ELR (cell line): ENCODE measurements around the gene DLGAP1.

ENCODE experiments used
- DNase-seq: peaks from one replicate; pipeline ENCODE4 v3.0.0-alpha.2; 2015; ENCODE audit warnings: low read depth

The DLGAP1 gene

DNA sequence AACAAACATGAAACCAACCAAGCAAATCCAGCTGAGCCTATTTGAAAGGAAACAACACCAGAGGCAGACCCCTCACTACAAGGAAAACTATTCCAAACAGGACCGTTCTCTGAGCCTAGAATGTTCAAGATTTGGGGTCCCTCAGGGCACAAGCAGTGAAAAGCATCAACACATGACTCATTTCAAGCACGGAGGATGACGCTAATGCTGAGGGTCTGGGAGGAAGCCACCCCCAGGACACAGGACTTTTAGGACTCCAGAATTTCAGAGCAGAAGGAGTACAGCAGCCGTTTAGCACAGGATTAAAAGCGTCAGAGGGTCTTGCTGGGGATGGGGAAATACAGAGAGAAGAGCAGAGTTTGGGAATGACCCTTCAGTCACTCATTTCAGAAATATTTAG lies 168.9 kb downstream of the DLGAP1 start:
- DNase-seq, result no peak

DNA sequence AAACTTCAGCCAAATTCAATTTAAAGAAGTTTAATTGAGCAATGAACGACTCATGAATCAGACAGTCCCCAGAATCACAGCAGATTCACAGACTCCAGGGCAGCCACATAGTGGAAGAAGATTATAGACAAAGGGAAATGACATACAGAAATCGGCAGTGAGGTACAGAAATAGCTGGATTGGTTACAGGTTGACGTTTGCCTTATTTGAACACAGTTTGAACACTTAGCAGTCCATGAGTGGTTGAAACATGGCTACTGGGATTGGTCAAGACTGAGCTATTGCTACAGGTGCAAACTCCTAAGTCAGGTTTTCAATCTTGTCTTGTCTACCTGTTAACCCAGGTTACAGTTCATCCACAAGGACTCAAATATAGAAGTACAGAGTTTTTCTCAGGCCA lies 169.6 kb downstream of the DLGAP1 start:
- DNase-seq, result no peak

DNA sequence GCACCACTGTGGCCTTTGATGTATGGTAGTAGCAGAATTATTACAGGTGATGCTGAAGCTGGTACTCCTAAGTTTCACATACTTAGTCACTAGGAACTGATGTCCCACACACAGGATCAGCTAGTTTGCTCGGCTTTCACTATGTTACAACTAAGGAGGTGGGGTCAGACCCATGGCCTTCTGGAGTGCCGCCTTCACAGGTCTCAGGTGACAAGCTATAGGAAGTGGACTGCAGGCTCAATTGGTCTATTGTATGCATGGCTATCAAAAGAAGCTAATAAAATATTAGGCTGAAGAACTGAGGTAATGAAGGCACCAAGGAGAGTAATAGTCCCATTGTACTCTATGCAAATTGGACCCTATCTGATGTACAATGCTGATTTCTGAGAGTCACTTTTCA lies 170.6 kb downstream of the DLGAP1 start:
- DNase-seq, result no peak

DNA sequence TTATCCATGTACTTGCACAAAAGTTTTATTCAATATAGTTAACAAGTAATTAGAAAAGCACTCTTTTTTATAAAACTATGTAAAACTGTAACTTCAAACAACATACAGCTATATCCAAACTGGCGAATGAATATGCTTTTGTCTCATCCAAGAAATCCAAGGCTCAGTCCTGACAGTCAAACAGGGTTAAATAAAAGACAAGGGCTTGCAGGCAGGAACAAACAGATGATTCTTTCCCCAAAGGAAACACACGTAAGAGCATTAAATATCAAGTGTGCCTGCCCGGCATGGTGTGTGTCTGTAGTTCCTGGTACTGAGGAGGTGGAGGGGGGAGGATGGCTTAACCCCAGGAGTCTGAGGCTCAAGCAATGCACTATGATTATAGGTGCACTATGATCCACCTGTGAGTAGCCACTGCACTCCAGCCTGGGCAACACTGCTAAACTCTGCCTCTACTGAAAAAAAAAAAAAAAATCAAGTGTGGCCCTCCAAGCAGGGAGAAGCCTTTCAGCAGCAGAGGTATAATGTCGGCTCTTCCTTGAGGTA lies 171.3 kb downstream of the DLGAP1 start:
- no peak for DNase-seq

DNA sequence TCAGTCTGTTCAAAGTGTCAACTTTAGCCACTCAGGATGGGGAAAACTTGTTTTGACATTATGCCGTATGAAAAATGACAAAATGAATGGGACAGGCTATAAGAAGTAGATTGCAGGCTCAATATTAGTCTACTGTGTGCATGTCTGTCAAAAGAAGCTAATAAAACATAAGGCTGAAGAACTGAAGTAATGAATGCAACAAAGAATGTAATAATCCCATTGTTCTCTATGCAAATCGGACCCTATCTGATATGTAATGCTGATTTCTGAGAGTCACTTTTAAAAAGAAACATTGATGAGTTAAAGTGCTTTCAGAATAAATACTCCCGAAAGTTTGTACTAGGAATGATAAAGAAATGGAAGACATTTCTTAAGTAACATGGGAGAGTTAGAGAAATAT lies 172.2 kb downstream of the DLGAP1 start:
- no peak for DNase-seq

DNA sequence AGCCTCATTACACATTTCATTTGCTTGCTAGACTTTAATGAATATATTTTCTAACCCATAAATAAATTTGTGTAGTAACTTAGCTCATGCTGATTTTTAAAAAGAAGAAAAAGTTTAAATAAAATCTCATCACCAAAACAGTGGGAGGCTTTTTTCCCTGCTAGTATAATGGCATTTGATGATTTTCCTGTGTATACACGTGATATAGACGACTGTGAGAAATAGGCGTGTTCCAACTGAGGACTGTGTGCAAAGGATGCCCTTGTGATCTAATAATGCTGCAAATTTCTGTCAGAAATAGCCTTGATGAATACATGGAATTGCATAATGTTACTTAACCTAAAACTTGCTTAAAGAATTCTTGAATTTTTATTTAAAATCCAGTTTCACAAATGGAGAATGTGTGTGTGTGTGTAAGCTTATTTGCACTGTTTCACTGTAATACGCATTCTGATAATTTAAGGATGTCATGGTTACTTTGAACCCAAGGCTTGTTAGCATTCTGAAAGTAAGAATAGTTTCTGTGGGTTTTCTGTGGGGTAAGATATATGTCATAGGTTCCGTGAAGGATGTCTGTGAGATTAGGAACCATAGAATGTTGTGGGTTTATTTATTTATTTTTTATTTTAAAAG lies 178.0 kb downstream of the DLGAP1 start:
- DNase-seq, result no peak

DNA sequence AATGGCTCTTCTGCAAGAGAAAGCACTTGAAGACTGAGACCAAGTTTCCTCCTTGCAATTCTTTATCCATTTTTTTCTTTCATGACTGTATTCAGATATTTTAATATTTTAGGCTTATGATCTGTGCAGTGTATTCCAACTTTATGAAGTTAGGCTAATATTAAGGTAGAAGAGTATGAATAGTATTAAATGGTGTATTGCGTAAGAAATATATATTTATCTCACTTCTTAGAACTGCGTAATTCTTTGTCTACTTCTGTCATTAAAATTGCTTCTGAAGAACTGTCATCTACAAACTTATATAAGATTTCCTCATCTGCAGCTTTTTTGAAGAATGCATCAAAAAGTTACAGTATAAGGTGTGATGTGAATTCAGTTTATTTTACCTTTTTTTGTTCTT lies 183.2 kb downstream of the DLGAP1 start:
- no peak for DNase-seq

DNA sequence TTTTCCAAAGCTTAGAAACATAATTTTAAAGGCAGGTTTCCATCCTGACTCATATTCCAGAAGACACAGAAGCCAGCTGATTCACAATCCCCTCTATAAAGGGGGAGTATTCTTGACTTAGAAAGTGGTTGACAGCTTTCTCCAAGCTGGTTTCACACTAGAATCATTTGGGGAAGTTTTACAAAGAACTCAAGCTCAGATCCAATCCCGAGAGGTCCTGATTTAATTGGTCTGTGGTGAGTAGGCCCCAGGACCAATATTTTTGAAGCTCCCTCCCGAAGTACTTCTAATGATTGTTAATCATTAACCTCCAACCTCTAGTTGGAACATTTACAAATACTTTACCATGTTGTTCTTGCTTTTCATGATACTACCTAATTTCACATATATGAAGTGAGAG lies 184.1 kb downstream of the DLGAP1 start:
- DNase-seq, result no peak

DNA sequence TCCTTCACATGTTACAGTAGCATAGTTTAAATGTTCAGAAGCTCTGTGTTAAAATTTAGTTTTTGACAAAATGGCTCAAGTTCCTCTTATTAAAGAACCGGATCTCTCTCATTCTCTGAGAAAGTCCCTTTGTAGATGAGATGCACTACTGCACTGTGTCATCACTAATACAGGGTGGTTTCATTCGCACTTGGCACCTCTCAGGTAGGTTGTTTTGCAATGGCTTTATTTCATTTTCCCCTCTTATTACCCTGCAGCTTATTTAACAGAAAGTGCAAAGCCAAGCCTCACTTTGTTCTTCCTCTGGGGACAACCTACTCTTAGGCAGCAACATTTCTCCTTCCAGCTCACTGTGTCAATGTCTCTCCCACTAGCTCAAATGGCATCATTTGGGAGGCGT lies 185.1 kb downstream of the DLGAP1 start:
- no peak for DNase-seq

DNA sequence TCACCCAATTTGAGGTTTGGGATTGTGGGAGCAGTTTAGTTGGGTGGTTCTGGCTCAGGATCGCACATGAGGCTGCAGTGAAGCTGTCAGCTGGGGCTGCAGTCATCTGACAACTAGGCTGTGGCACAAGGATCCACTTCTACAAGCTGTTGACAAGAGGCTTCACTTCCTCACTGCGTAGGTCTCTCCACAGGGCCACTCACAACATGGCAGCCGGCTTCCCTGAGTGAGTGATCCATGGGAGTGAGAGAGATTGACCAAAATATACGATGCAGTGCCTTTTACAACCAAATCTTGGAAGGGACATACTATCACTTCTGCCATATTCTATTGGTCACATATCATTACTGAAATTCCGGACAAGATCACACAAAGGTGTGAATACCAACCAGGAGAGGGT lies 187.5 kb downstream of the DLGAP1 start:
- DNase-seq, result no peak

DNA sequence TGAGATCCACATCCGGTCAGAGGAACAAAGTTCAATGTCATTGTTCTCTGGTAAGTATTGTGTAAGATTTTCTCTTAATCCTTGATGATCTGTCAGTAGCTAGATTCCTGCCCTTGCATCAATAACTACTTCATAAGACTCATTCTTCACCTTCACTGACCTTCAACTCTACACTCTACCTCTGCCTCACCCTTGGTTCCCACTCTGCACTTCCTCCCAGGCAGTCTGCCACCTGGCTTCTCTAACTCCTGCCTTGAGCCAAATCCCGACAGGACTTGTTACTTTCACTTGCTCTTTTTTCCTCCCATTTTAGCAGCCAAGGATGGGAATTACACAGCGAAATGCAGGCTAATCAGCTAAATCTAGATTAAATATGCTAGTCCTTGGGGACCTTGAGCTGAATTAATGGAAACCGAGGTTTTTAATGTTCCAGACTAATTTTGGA lies 190.7 kb downstream of the DLGAP1 start:
- no peak for DNase-seq

DNA sequence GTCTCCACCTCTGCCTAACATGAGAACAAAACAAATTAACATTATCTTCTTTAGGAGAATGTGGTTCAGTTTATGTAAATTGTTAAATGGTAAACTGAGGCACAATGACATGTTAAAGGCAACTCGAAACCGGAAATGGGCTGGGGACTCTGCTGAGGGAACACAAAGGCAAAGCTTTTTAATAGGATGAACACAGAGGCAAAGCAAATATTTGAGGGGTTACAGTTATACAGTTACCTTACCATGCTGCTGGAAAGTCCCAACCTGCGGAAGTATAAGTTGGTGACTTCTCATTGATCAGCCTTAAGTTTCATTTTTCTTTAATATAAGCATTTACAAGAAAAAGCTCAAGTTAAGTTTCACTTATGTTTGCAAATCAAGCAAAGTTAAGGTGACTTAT lies 195.0 kb downstream of the DLGAP1 start:
- DNase-seq, result no peak

DNA sequence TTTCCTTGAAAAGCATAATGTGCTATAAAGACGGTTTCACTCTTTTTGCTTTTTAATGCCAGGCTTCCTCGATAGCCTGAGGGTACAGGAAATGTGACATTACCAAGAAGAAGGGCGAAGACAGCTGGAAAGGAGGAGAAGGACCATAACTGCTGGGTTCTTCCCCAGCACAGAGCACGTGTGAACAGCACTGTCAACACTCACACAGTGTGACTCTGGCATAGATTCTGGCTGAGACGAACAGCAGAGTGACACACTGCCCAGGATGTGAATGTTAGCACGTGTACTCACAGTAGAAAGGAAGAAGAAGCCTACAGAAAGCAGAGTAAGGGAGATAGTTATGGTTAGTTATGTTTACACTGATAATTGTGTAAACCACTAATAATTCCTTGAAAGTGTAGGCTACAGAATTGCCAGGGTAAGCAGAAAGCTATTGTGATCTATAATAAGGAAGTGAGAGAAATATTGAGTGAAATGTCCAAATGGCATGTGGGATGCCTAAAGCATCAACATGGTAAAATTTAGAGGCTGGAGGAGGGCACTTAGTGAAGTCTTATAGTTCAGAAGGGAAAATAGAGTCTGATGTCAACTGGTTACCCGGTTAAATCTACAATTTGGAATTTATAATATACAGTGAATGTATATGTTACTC lies 198.2 kb downstream of the DLGAP1 start:
- DNase-seq, result no peak

DNA sequence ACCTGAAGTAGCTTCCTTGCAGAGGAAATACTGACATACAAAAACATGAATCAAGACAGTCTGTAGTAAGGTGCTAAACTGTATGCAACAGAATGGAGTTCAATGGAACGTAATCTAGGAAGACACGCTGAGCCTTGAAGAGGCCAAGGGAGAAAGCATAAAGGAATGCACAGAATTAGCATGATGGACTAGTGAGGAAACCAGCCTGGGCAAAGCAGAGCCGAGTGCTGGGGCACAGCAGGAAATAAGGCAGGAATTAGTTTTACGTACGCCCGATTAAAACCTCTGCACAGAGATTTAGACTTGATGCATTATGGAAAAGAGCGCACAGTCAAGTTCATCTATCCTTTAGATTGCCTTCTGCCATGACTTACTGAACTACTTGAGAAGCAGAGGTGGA lies 200.3 kb downstream of the DLGAP1 start:
- no peak for DNase-seq

DNA sequence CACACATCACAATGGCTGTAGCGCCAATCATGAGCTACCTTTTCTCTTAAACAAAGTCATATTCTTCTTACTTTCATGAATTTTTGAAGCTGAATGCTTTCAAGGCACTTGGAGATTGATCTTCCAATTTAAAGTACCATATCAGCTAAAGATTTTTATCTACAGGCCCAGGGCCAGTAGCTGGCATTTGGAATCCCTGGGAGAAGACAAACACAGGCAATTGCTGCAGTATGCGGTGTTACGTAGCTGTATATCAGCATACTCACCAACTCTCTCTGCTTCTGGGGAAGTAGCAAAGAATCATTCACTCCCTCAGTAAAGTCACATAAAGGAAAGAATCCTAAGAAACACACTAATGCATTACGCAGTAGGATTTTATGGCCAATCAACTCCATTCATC lies 202.3 kb downstream of the DLGAP1 start:
- DNase-seq, result no peak

DNA sequence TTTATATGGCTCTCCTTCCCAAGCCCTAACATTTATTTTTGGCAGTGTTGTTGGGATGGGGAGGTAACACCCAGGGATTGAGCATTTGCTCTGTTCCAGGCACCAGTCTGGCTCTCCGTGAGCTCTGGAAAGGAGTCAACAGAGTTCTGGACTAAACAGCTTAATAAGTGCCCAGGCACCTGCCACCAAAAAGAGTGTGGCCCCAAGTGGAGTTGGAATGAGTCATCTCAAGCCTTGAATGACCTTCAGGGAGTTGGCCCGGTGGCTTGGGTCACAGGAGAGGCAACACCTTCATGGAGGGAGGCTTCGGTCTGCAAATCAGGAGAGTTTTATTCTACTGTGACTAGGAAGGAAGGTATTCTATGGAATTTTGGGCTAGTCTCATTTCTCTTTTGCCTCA lies 203.2 kb downstream of the DLGAP1 start:
- no peak for DNase-seq

DNA sequence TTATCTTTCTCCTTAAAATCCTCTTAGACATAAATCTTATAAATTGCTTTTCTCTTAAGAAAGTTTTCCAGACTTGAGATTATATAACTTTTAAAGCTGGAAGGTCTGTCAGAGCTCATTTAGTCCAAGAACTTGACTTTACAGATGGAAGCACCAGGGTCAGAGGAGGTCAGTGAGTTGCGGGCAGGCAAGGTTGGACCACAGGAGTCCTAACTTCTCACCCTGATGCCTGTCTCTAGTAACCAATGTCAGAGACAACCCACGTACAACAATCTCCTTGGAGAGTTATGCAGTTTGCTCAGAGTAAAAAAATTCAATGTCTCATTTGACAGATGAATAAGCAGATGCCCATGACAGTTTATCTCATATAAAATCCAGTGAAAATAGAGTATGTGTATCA lies 203.9 kb downstream of the DLGAP1 start:
- DNase-seq, result no peak

DNA sequence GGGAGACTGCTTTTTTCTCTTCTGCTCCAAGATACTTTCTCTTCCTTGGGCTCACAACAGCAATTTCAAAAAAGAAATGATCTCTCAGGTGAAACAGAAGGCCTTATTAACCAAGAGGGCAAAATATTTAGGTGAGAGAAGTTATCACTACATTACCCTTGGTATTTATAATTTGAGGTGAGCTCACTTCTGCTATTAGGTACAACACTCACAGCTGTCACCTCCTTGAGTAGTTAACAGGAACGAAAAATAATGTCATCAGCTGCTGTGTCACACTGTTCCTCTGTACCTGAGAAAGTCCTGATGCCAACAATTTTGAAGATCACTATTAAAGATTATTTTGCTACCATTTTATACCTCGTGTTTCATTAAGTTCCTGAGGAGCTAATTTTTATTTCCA lies 205.0 kb downstream of the DLGAP1 start:
- no peak for DNase-seq

DNA sequence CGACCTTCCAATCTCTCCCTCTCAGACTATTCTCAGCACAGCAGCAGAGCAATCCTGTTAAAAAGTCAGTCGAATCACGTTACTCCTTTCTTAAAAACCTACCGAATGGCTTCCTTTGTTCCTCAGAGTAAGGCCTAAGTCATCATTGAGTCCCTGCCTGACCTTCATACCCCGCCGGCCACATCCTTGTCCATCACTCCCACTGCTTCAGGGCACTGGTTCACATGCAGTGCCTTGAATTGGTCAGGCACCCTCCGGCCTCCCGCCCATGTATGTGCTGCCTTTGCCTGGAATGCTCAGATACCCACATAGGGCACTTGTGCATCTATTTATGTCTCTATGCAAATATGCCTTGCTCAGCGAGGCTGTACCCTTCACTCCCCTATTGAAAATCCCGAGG lies 206.4 kb downstream of the DLGAP1 start:
- no peak for DNase-seq

DNA sequence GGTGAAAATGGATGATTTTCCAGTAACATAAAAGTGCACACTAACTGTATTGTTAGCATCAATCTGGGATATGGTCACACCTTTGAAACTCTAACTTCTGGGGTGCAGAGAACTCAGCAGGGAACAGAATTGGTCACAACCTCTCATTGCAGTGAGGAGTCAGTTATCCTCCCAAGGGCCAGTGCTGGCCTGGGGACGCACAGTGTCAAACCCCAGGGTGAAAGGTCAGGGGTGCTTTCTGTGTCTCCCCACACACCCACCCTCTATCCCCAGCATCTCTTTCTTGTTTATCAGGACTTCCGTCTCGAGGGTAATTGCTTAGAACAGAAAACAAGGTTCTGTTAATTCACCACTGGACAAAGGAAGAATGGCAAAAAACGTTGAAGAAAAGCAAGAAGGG lies 208.7 kb downstream of the DLGAP1 start:
- DNase-seq, result no peak

DNA sequence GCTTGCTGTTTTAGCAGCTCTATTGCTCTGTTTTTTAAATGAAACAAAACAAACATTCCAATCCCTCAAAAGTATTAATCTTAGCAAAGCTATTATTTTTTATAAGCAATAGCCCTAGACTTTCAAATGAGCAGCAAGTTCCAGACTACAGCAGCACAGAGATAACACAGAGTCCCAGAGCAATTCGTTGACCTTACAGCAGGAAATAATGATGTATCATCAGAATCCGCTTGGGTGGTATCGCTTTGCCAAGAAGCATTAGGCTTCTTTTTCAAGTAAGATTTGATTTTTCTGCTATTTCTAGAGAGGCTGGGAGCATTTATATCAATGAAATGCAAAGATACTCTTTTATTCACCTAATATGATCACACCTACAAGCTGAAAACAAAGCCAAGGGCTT lies 209.7 kb downstream of the DLGAP1 start:
- DNase-seq, result no peak

DNA sequence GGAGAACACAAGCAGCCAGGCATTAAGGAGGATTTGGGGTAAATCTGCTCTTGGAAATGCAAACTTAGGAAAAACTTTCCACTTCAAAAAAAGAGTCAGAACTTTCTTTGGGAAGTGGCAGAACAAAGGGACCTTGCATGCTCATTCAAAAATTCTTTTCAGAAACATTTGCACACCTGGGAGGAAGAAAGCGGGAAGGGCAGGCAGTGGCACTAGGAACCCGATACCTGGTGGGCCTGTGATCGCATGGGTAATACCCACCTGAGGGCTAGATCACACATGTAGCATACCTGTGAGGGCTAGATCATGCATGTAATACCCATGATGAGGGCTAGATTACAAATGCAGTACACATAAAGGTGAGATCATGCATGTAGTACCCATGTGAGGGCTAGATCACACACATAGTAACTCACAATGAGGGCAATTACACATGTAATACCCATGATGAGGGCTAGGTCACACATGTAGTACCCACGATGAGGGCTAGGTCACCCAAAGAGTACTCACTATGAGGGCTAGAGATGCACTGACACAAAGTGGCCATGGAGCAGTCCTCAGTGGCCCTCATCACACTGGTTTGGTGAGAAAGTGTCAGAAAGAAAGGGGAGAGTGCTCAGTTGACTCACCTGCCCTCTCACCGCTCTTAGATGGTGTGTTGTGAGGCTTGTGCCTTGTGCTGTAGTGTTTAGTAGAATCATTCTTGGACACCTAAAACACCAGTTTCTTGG lies 212.5 kb downstream of the DLGAP1 start:
- DNase-seq, result no peak

DNA sequence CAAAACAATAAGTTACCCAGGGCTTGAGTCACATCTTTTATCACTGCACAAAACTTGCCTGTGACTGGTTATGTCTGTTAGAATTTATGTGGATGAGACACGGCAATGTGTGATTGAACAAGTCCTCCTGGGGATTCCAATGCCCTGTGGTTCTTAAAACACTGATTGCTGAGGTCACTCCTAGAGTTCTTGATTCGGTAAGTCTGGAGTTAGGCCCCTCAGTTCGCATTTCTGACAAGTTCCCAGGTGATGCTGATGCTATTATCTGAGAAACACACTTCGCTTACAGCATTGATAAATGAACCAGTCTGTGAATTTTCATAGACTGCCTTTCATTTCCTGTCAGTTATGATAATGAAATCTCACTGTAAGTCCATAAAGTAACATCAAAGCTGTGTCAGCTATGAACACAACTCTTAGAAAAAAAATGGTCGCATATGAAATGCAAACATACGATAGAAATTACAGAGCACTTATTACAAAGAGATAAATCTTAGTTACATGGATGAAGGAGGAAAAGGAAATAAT lies 214.0 kb downstream of the DLGAP1 start:
- DNase-seq, result no peak
